Esophagus squamous epithelium (tissue), 4 donors: ENCODE data around the gene SMIM43.

Experiments used
- CTCF ChIP-seq, 6 experiments: fragments of 450-650 bp in 4 of 6; fragments of 200-600 bp in 2 of 6; sonication (generic) in 2 of 6; IDR thresholded peaks; one replicate each; pipeline ENCODE4 v1.5.1; 2016 to 2019; ENCODE audit warnings: antibody characterized with exemption in 6 of 6, mild to moderate bottlenecking in 4 of 6, moderate library complexity in 4 of 6
- POLR2A ChIP-seq, 4 donors: fragments of 450-650 bp; IDR thresholded peaks; one replicate each; pipeline ENCODE4 v1.6.1; 2017; ENCODE audit warnings: antibody characterized with exemption in 4 of 4, mild to moderate bottlenecking in 4 of 4, moderate library complexity in 3 of 4

- no peak for TF ChIP-seq POLR2A (IDR thresholded peaks at IDR 0.05)
- no peak for TF ChIP-seq CTCF (IDR thresholded peaks at IDR 0.05)
Observed at GRCh38 chr4:121717680-121718237, 47.2 kb downstream of the SMIM43 start.
